HepG2 (cell line): ENCODE results near the gene OR2AT4. TPM values are rescaled to one million over a fixed set of nuclear protein-coding genes. Genes with fewer than 3 reads are reported as not detected.

Source experiments
- ARHGAP35 ChIP-seq: sonication (generic); formaldehyde crosslinking; IDR thresholded peaks from 2 replicates; pipeline ENCODE4 v1.9.0; 2022; ENCODE audit warnings: mild to moderate bottlenecking, inconsistent platforms, moderate library complexity, missing genetic modification reagents, borderline replicate concordance
- BATF2 ChIP-seq: sonication (generic); formaldehyde crosslinking; IDR thresholded peaks from 2 replicates; pipeline ENCODE4 v1.8.0; 2022; ENCODE audit warnings: mild to moderate bottlenecking, missing genetic modification reagents, moderate library complexity
- DDIT3 ChIP-seq: sonication (generic); formaldehyde crosslinking; IDR thresholded peaks from 2 replicates; pipeline ENCODE4 v1.4.0; 2020; ENCODE audit warnings: mild to moderate bottlenecking, missing genetic modification reagents
- DNMT3B ChIP-seq: conservative IDR thresholded peaks from 2 replicates; pipeline ENCODE4 v1.6.1; 2016; ENCODE audit warnings: missing biosample characterization, control low read depth
- FOXO1 ChIP-seq: sonication (generic); formaldehyde crosslinking; IDR thresholded peaks from 2 replicates; pipeline ENCODE4 v1.4.0; 2020; ENCODE audit warnings: missing genetic modification reagents
- HHEX ChIP-seq: IDR thresholded peaks from 2 replicates; pipeline ENCODE4 v1.6.1; 2016; ENCODE audit warnings: control low read depth
- KLF13 ChIP-seq: sonication (generic); formaldehyde crosslinking; IDR thresholded peaks from 2 replicates; pipeline ENCODE4 v1.4.0; 2020; ENCODE audit warnings: mild to moderate bottlenecking, missing genetic modification reagents
- NKX3-1 ChIP-seq: sonication (generic); formaldehyde crosslinking; IDR thresholded peaks from 2 replicates; pipeline ENCODE4 v1.5.0; 2020; ENCODE audit warnings: missing genetic modification reagents
- PCBP1 ChIP-seq: fragments of 200-400 bp; formaldehyde crosslinking; IDR thresholded peaks from 2 replicates; pipeline ENCODE4 v1.6.1; 2017; ENCODE audit warnings: mild to moderate bottlenecking, low read depth, low read length, borderline replicate concordance
- RARA ChIP-seq: IDR thresholded peaks from 2 replicates; pipeline ENCODE4 v1.6.1; 2016; ENCODE audit warnings: missing genetic modification reagents, missing compliant biosample characterization
- RBAK ChIP-seq: sonication (generic); formaldehyde crosslinking; IDR thresholded peaks from 2 replicates; pipeline ENCODE4 v1.5.1; 2020; ENCODE audit warnings: mild to moderate bottlenecking, missing genetic modification reagents
- RXRB ChIP-seq: IDR thresholded peaks from 2 replicates; pipeline ENCODE4 v1.6.1; 2016; ENCODE audit warnings: borderline replicate concordance, missing genetic modification reagents, missing compliant biosample characterization
- SIX1 ChIP-seq: sonication (generic); formaldehyde crosslinking; IDR thresholded peaks from 2 replicates; pipeline ENCODE4 v1.4.0; 2020; ENCODE audit warnings: missing genetic modification reagents, borderline replicate concordance
- TARDBP ChIP-seq: sonication (generic); formaldehyde crosslinking; IDR thresholded peaks from 2 replicates; pipeline ENCODE4 v1.8.0; 2022; ENCODE audit warnings: mild to moderate bottlenecking, missing genetic modification reagents
- TFAP4 ChIP-seq: sonication (generic); IDR thresholded peaks from 2 replicates; pipeline ENCODE4 v1.6.1; 2016; ENCODE audit warnings: low read depth, borderline replicate concordance
- TRIM24 ChIP-seq: sonication (generic); formaldehyde crosslinking; IDR thresholded peaks from 2 replicates; pipeline ENCODE4 v1.8.0; 2022; ENCODE audit warnings: mild to moderate bottlenecking, missing genetic modification reagents
- ZBTB26 ChIP-seq: IDR thresholded peaks from 2 replicates; pipeline ENCODE4 v1.6.1; 2016; ENCODE audit warnings: missing compliant biosample characterization, missing genetic modification reagents, borderline replicate concordance
- ZIK1 ChIP-seq: sonication (generic); formaldehyde crosslinking; IDR thresholded peaks from 2 replicates; pipeline ENCODE4 v1.5.0; 2020; ENCODE audit warnings: mild to moderate bottlenecking, low read depth, missing genetic modification reagents, borderline replicate concordance
- ZNF121 ChIP-seq: sonication (generic); formaldehyde crosslinking; IDR thresholded peaks from 2 replicates; pipeline ENCODE4 v1.5.0; 2020; ENCODE audit warnings: mild to moderate bottlenecking, missing genetic modification reagents
- ZNF484 ChIP-seq: sonication (generic); formaldehyde crosslinking; IDR thresholded peaks from 2 replicates; pipeline ENCODE4 v1.5.1; 2020; ENCODE audit warnings: mild to moderate bottlenecking, low read depth, missing genetic modification reagents, borderline replicate concordance
- ZNF501 ChIP-seq: sonication (generic); formaldehyde crosslinking; IDR thresholded peaks from 2 replicates; pipeline ENCODE4 v1.5.1; 2020; ENCODE audit warnings: mild to moderate bottlenecking, moderate library complexity, missing genetic modification reagents
- ZNF510 ChIP-seq: sonication (generic); formaldehyde crosslinking; IDR thresholded peaks from 2 replicates; pipeline ENCODE4 v1.4.0; 2020; ENCODE audit warnings: low read depth, mild to moderate bottlenecking, missing genetic modification reagents
- ZNF543 ChIP-seq: sonication (generic); formaldehyde crosslinking; IDR thresholded peaks from 2 replicates; pipeline ENCODE4 v1.4.0; 2020; ENCODE audit warnings: mild to moderate bottlenecking, missing genetic modification reagents
- ZNF619 ChIP-seq: sonication (generic); formaldehyde crosslinking; IDR thresholded peaks from 2 replicates; pipeline ENCODE4 v1.4.0; 2020; ENCODE audit warnings: mild to moderate bottlenecking, missing genetic modification reagents
- ZNF761 ChIP-seq: sonication (generic); formaldehyde crosslinking; conservative IDR thresholded peaks from 2 replicates; pipeline ENCODE4 v1.4.0; 2020; ENCODE audit warnings: mild to moderate bottlenecking, missing genetic modification reagents
- ZSCAN20 ChIP-seq: sonication (generic); formaldehyde crosslinking; IDR thresholded peaks from 2 replicates; pipeline ENCODE4 v1.4.0; 2020; ENCODE audit warnings: missing genetic modification reagents, mild to moderate bottlenecking, borderline replicate concordance
- polyA plus RNA-seq, 8 experiments: library from polyadenylated mRNA; depleted of rRNA in 3 of 8; stranded (reverse) in 7 of 8; unstranded in 1 of 8; fragments of >200 nt; fragmentation: Illumina TruSeq in 4 of 8; extraction: Trizol in 4 of 8; gene quantifications; 2 replicates each; pipeline versions ENCODE4 v1.2.1 to v1.2.3, GENCODE V29; 2011 to 2016; ENCODE audit warnings: low read depth in 4 of 8, missing spikeins in 1 of 8, mixed read lengths in 1 of 8; ENCODE audit not compliant: insufficient read depth in 1 of 8
- total RNA-seq, 5 experiments: library from RNA; depleted of rRNA; stranded (reverse); fragments of >200 nt; fragmentation: Illumina TruSeq; extraction: Trizol; gene quantifications; 2 replicates each; pipeline ENCODE4 v1.2.3, GENCODE V29; 2016; ENCODE audit warnings: low read depth in 1 of 5
- TF ChIP-seq, protein P1 (sequence below): sonication (generic); formaldehyde crosslinking; IDR thresholded peaks from 2 replicates; pipeline ENCODE4 v1.5.0; 2020; ENCODE audit warnings: mild to moderate bottlenecking, missing genetic modification reagents

The OR2AT4 gene
- total and polyA plus RNA-seq, 2 of the 13 experiments (the other 11 are each of a cell fraction or from before 2014, with no cell fraction given) = not detected

- TF ChIP-seq ARHGAP35 (no peak), ZNF484 (CRISPR knock-in tag) (no peak), ZSCAN20 (CRISPR knock-in tag) (no peak), RARA (CRISPR knock-in tag) (peak; percentile 31), DNMT3B (CRISPR knock-in tag) (no peak), KLF13 (CRISPR knock-in tag) (no peak), FOXO1 (CRISPR knock-in tag) (no peak), ZNF761 (CRISPR knock-in tag) (0 out of 2 replicates have a peak, but pooled peaks have one; percentile 16), ZBTB26 (CRISPR knock-in tag) (0 out of 2 replicates have a peak, but pooled peaks have one; percentile 38), NKX3-1 (CRISPR knock-in tag) (no peak), HHEX (CRISPR knock-in tag) (no peak), TFAP4 (peak; percentile 86; the same call in 1 of the 2 replicates), TARDBP (CRISPR knock-in tag) (no peak), ZNF510 (CRISPR knock-in tag) (no peak), BATF2 (CRISPR knock-in tag) (no peak), RXRB (CRISPR knock-in tag) (peak; percentile 29; the same call in 1 of the 2 replicates), RBAK (CRISPR knock-in tag) (no peak), ZNF619 (CRISPR knock-in tag) (no peak), DDIT3 (CRISPR knock-in tag) (no peak), SIX1 (no peak), ZIK1 (no peak), TRIM24 (no peak), PCBP1 (no peak), ZNF501 (CRISPR knock-in tag) (peak; percentile 58; the same call in 1 of the 2 replicates), ZNF543 (CRISPR knock-in tag) (no peak), ZNF121 (CRISPR knock-in tag) (no peak)
- TF ChIP-seq, protein P1, sequence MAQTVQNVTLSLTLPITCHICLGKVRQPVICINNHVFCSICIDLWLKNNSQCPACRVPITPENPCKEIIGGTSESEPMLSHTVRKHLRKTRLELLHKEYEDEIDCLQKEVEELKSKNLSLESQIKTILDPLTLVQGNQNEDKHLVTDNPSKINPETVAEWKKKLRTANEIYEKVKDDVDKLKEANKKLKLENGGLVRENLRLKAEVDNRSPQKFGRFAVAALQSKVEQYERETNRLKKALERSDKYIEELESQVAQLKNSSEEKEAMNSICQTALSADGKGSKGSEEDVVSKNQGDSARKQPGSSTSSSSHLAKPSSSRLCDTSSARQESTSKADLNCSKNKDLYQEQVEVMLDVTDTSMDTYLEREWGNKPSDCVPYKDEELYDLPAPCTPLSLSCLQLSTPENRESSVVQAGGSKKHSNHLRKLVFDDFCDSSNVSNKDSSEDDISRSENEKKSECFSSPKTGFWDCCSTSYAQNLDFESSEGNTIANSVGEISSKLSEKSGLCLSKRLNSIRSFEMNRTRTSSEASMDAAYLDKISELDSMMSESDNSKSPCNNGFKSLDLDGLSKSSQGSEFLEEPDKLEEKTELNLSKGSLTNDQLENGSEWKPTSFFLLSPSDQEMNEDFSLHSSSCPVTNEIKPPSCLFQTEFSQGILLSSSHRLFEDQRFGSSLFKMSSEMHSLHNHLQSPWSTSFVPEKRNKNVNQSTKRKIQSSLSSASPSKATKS (CRISPR knock-in tag) = no peak
Measured at GRCh38 chr11:75142714-75143419, 46.2 kb upstream of the OR2AT4 start (continued).
